HCT116 (cell line): ENCODE results near the gene PSMA6. TPM values are rescaled to one million over a fixed set of nuclear protein-coding genes. Genes with fewer than 3 reads are reported as not detected.
A peak's percentile ranks its signal among the peaks of the same experiment; 100 is the strongest.

Experiments
- ATAC-seq: fragments of 200-7000 bp; cut with Tn5 transposase; 2 replicates; pipeline ENCODE4 v1.9.1; 2020; ENCODE audit warnings: mild to moderate bottlenecking, moderate library complexity
- BruUV-seq: library from RNA; stranded (reverse); fragments of 400-500 nt; replicated peaks from 2 replicates; lab custom pipeline; 2021; lab: Mats Ljungman, UMichigan
- CTCF ChIA-PET: fragments of 300-600 bp; sonication (Branson Sonifier 250); formaldehyde crosslinking; loops from one replicate; lab custom pipeline; 2021; ENCODE audit warnings: antibody characterized with exemption; lab: Charles Lee
- POLR2A ChIA-PET: fragments of 300-600, 350-600 bp; sonication (Branson Sonifier 250); formaldehyde crosslinking; loops from one replicate; lab custom pipeline; 2021; ENCODE audit warnings: antibody characterized with exemption; lab: Charles Lee
- RAD21 ChIA-PET, 2 experiments: fragments of 300-600 bp; sonication (Branson Sonifier 250); formaldehyde crosslinking; loops; one replicate each; lab custom pipeline; 2023; ENCODE audit warnings: low total read pairs in 2 of 2; ENCODE audit not compliant: uncharacterized antibody in 2 of 2, unreplicated experiment in 2 of 2, low non-redundant PET in 1 of 2; lab: Charles Lee
- DNase-seq: peaks from one replicate; pipeline ENCODE4 v3.0.0-alpha.2; 2010; ENCODE audit warnings: low read depth, low spot score
- H2AFZ ChIP-seq: fragments of 200-600 bp; shearing (Covaris generic), sonication (generic); 2 replicates; pipeline ENCODE4 v1.6.1; 2017; ENCODE audit warnings: low read depth, mixed run types, mixed read lengths, antibody characterized with exemption, low read length; ENCODE audit not compliant: poor library complexity, severe bottlenecking
- H3K27ac ChIP-seq: 2 replicates; pipeline ENCODE4 v1.5.1; 2012; ENCODE audit warnings: low read depth, low read length
- H3K27me3 ChIP-seq: fragments of 200-600 bp; sonication (generic); 2 replicates; pipeline ENCODE4 v1.6.1; 2016; ENCODE audit warnings: mixed run types, low read length, mixed read lengths; ENCODE audit not compliant: insufficient read depth
- H3K36me3 ChIP-seq, 2 experiments: fragments of 200-500 bp in 1 of 2; fragments of 200-600 bp in 1 of 2; sonication (Bioruptor generic) in 1 of 2; sonication (generic) in 1 of 2; 2 replicates each; pipeline versions ENCODE4 v1.5.1 to v1.6.1; 2014 to 2016; ENCODE audit warnings: low read length in 2 of 2, inconsistent platforms in 1 of 2, mixed read lengths in 1 of 2, mixed run types in 1 of 2; ENCODE audit not compliant: insufficient read depth in 2 of 2, control insufficient read depth in 1 of 2
- H3K4me1 ChIP-seq, 2 experiments: fragments of 200-600 bp in 1 of 2; sonication (generic) in 1 of 2; 2 replicates each; pipeline versions ENCODE4 v1.5.1 to v1.6.1; 2012 to 2017; ENCODE audit warnings: low read length in 2 of 2, inconsistent platforms in 1 of 2, mild to moderate bottlenecking in 1 of 2, mixed read lengths in 1 of 2, mixed run types in 1 of 2, moderate library complexity in 1 of 2; ENCODE audit not compliant: insufficient read depth in 2 of 2, control insufficient read depth in 1 of 2
- H3K4me2 ChIP-seq: fragments of 200-600 bp; sonication (generic); 2 replicates; pipeline ENCODE4 v1.6.1; 2017; ENCODE audit warnings: mixed run types, low read length, mixed read lengths
- H3K4me3 ChIP-seq, 2 experiments: fragments of 200-600 bp in 1 of 2; sonication (generic) in 1 of 2; replicated peaks in 1 of 2; 2 replicates each; pipeline ENCODE4 v1.5.1; 2011 to 2016; ENCODE audit warnings: low read length in 2 of 2, control low read depth in 1 of 2, low read depth in 1 of 2, mild to moderate bottlenecking in 1 of 2, mixed read lengths in 1 of 2, mixed run types in 1 of 2
- H3K79me2 ChIP-seq: fragments of 200-600 bp; sonication (generic); 2 replicates; pipeline ENCODE4 v1.6.1; 2017; ENCODE audit warnings: mild to moderate bottlenecking, mixed run types, low read length, moderate library complexity, mixed read lengths; ENCODE audit not compliant: insufficient read depth
- H3K9ac ChIP-seq: fragments of 200-600 bp; sonication (generic); 2 replicates; pipeline ENCODE4 v1.6.1; 2016; ENCODE audit warnings: low read length, mixed read lengths
- H3K9me2 ChIP-seq: fragments of 200-600 bp; sonication (generic), shearing (Covaris generic); 2 replicates; pipeline ENCODE4 v1.6.1; 2017; ENCODE audit warnings: mixed run types, mild to moderate bottlenecking, moderate library complexity; ENCODE audit not compliant: insufficient read depth
- H3K9me3 ChIP-seq, 2 experiments: fragments of 200-500 bp in 1 of 2; fragments of 200-600 bp in 1 of 2; sonication (Bioruptor generic) in 1 of 2; sonication (generic) in 1 of 2; 2 replicates each; pipeline ENCODE4 v1.6.1; 2014 to 2017; ENCODE audit warnings: low read length in 2 of 2, mixed read lengths in 2 of 2, inconsistent platforms in 1 of 2, low read depth in 1 of 2, mild to moderate bottlenecking in 1 of 2, mixed run types in 1 of 2, moderate library complexity in 1 of 2; ENCODE audit not compliant: control insufficient read depth in 1 of 2, insufficient read depth in 1 of 2
- H4K20me1 ChIP-seq: fragments of 200-600 bp; sonication (generic), shearing (Covaris generic); 2 replicates; pipeline ENCODE4 v1.6.1; 2017; ENCODE audit warnings: mixed run types, mild to moderate bottlenecking, moderate library complexity; ENCODE audit not compliant: insufficient read depth
- CBX3 ChIP-seq: IDR thresholded peaks from 2 replicates; pipeline ENCODE4 v1.6.1; 2012; ENCODE audit warnings: low read depth
- EZH2 ChIP-seq: fragments of 200-600 bp; sonication (generic); IDR thresholded peaks from 2 replicates; pipeline ENCODE4 v1.6.1; 2017; ENCODE audit warnings: antibody characterized with exemption, mixed run types
- JUND ChIP-seq: IDR thresholded peaks from 2 replicates; pipeline ENCODE4 v1.6.1; 2012
- MAX ChIP-seq: IDR thresholded peaks from 2 replicates; pipeline ENCODE4 v1.6.1; 2012
- POLR2AphosphoS5 ChIP-seq: IDR thresholded peaks from 2 replicates; pipeline ENCODE4 v1.6.1; 2011; ENCODE audit warnings: mild to moderate bottlenecking, low read depth, low read length, moderate library complexity
- RAD21 ChIP-seq: IDR thresholded peaks from 2 replicates; pipeline ENCODE4 v1.6.1; 2012; ENCODE audit warnings: low read depth, mild to moderate bottlenecking
- REST ChIP-seq: IDR thresholded peaks from 2 replicates; pipeline ENCODE4 v1.6.1; 2012; ENCODE audit warnings: low read depth
- SP1 ChIP-seq: IDR thresholded peaks from 2 replicates; pipeline ENCODE4 v1.6.1; 2012; ENCODE audit warnings: low read depth
- SRF ChIP-seq: IDR thresholded peaks from 2 replicates; pipeline ENCODE4 v1.6.1; 2012; ENCODE audit warnings: low read depth
- TCF7L2 ChIP-seq: IDR thresholded peaks from 2 replicates; pipeline ENCODE4 v1.7.0; 2011; ENCODE audit warnings: borderline replicate concordance, inconsistent platforms; ENCODE audit not compliant: insufficient read depth, insufficient read length; ENCODE audit errors: extremely low read depth
- YY1 ChIP-seq: IDR thresholded peaks from 2 replicates; pipeline ENCODE4 v1.6.1; 2011; ENCODE audit warnings: low read length, low read depth, moderate library complexity, mild to moderate bottlenecking; ENCODE audit not compliant: insufficient replicate concordance; ENCODE audit errors: extremely low read depth
- ZFX ChIP-seq: fragments of 450-650 bp; IDR thresholded peaks from 2 replicates; pipeline ENCODE4 v1.6.1; 2017
- intact Hi-C: fragments of 100-400 bp; cut with micrococcal nuclease; formaldehyde crosslinking; loops from 2 replicates; pipeline ENCODE4 v1.10.0; 2022
- total RNA-seq: library from RNA; stranded (reverse); gene quantifications from one replicate; pipeline ENCODE4 v1.2.1, GENCODE V29; 2021; ENCODE audit not compliant: unreplicated experiment
- TF ChIP-seq, protein P1 (sequence below): IDR thresholded peaks from 2 replicates; pipeline ENCODE4 v1.6.1; 2012

Gene PSMA6
- total RNA-seq, 1 experiment from 2014 or later, result 194 TPM

GRCh38 chr14:35277179-35277578, 15.0 kb upstream of the PSMA6 start:
- BruUV-seq, result no TSS peak
- ChIA-PET RAD21 (no interaction called here), CTCF (no interaction called here), POLR2A (interaction anchor here (1.9 kb wide), 1 partner anchor 15 kb away, joined by 6 read pairs; the partner anchor contains the start of gene PSMA6)
- no peak overlapping the region for H3K9ac ChIP-seq
- H3K4me2 ChIP-seq, result no peak overlapping the region
- no peak overlapping the region for H2AFZ ChIP-seq
- H3K4me3 ChIP-seq, result no peak overlapping the region
- TF ChIP-seq REST, result no peak
- peak; percentile 11; the same call in 1 of the 2 replicates for TF ChIP-seq RAD21
- no peaks in the 10 kb centered on the region for H3K79me2 ChIP-seq
- H3K9me3 ChIP-seq, result no peaks in the 10 kb centered on the region
- H3K9me2 ChIP-seq, result no peaks in the 10 kb centered on the region
- H3K4me1 ChIP-seq, result peaks cover 6 to 11% of the 10 kb centered on the region in 2 experiments; a peak in 3 of 4 replicates
- no peaks in the 10 kb centered on the region for H3K36me3 ChIP-seq
- H3K27ac ChIP-seq, result no peak overlapping the region
- intact Hi-C loops, result no loop called here
- no peaks in the 10 kb centered on the region for H4K20me1 ChIP-seq
- H3K27me3 ChIP-seq, result no peaks in the 10 kb centered on the region
- DNase-seq (no peak), ATAC-seq (peak; percentile 57; the same call in 1 of the 2 replicates)

- no peaks in the 10 kb centered on the region for H3K9me3 ChIP-seq
- no peaks in the 10 kb centered on the region for H3K9me2 ChIP-seq
- CTCF ChIA-PET, result no interaction called here
- no TSS peak for BruUV-seq
- intact Hi-C loops, result no loop called here
- DNase-seq (no peak), ATAC-seq (no peak)
- H3K4me3 ChIP-seq, result no peak overlapping the region
- H3K9ac ChIP-seq, result no peak overlapping the region
- peaks cover 6 to 11% of the 10 kb centered on the region in 2 experiments; a peak in 3 of 4 replicates for H3K4me1 ChIP-seq
- RAD21 ChIA-PET, result no interaction called here
- no peaks in the 10 kb centered on the region for H3K36me3 ChIP-seq
- POLR2A ChIA-PET, result no interaction called here
- H3K4me2 ChIP-seq, result no peak overlapping the region
- H4K20me1 ChIP-seq, result no peaks in the 10 kb centered on the region
- no peaks in the 10 kb centered on the region for H3K79me2 ChIP-seq
- H2AFZ ChIP-seq, result no peak overlapping the region
- no peak overlapping the region for H3K27ac ChIP-seq
- H3K27me3 ChIP-seq, result no peaks in the 10 kb centered on the region
- TF ChIP-seq RAD21 (no peak), CBX3 (no peak), REST (no peak), ZFX (no peak), SP1 (no peak), JUND (no peak), YY1 (no peak), MAX (no peak), EZH2 (no peak), TCF7L2 (no peak), SRF (no peak), POLR2AphosphoS5 (no peak)
- TF ChIP-seq, protein P1, sequence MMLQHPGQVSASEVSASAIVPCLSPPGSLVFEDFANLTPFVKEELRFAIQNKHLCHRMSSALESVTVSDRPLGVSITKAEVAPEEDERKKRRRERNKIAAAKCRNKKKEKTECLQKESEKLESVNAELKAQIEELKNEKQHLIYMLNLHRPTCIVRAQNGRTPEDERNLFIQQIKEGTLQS, result no peak
Observed at GRCh38 chr14:35279369-35279768, 12.8 kb upstream of the PSMA6 start.
